ENCODE results near the gene PTN. TPM values are rescaled to one million over a fixed set of nuclear protein-coding genes. Genes with fewer than 3 reads are reported as not detected.

Gene PTN
- total and polyA plus RNA-seq, 2 of the 13 experiments (the other 11 are each of a cell fraction or from before 2014, with no cell fraction given): not detected

- ChIA-PET POLR2A (no interaction called here), CTCF (ENCODE audit: low intra/inter-chr PET ratio, low total read pairs) (no interaction called here)
- no peak overlapping the region for H2AFZ ChIP-seq (ENCODE audit: low read length)
- no peaks in the 10 kb centered on the region for H4K20me1 ChIP-seq (ENCODE audit: insufficient read depth, low read length)
- no peak for ATAC-seq
- no peak for DNase-seq (ENCODE audit: low spot score)
- H3K9ac ChIP-seq (ENCODE audit: insufficient read depth, low read depth, low read length): no peak overlapping the region
- BruUV-seq (replicated peaks): no TSS peak
- no peaks in the 10 kb centered on the region for H3K27me3 ChIP-seq (ENCODE audit: control insufficient read depth in 1 of 2, insufficient read depth in 2 of 2, low read length in 2 of 2)
- WGBS (ENCODE audit: low lambda C conversion rate): 29% methylated on average over 4 of the region's 4 CpGs
- H3K36me3 ChIP-seq (replicated peaks in 1 of 2; ENCODE audit: control insufficient read depth in 1 of 2, insufficient read depth in 2 of 2, low read length in 2 of 2): no peaks in the 10 kb centered on the region
- no peaks in the 10 kb centered on the region for H3K9me3 ChIP-seq (ENCODE audit: low read length)
- H3K79me2 ChIP-seq (ENCODE audit: insufficient read depth, low read length): no peaks in the 10 kb centered on the region
- no peaks in the 10 kb centered on the region for H3K4me1 ChIP-seq (ENCODE audit: insufficient read depth, low read length)
- H3K4me2 ChIP-seq (ENCODE audit: low read depth, low read length): no peak overlapping the region
- H3K4me3 ChIP-seq (replicated peaks in 1 of 3; ENCODE audit: insufficient read depth in 1 of 3, low read depth in 2 of 3, low read length in 3 of 3): no peak overlapping the region
- in situ Hi-C loops (cut with HindIII; ENCODE audit: extremely low pct_ligation_motif_present, low pct_unique_long_range_greater_than_20kb) (no loop called here), intact Hi-C loops (cut with micrococcal nuclease; ENCODE audit: unreplicated experiment) (no loop called here)
- H3K27ac ChIP-seq (ENCODE audit: extremely low read length, insufficient read depth, low read length): no peak overlapping the region
- FAIRE-seq: no peak
- TF ChIP-seq HOXA5 (CRISPR knock-in tag; IDR thresholded peaks at IDR 0.05) (no peak), IRF1 (CRISPR knock-in tag; IDR thresholded peaks at IDR 0.05; ENCODE audit: low read depth) (no peak), NAIF1 (CRISPR knock-in tag; IDR thresholded peaks at IDR 0.05; ENCODE audit: borderline replicate concordance) (no peak), ELF1 (CRISPR knock-in tag; IDR thresholded peaks at IDR 0.05) (no peak), ZNF780A (CRISPR knock-in tag; IDR thresholded peaks at IDR 0.05) (no peak), HIVEP1 (CRISPR knock-in tag; IDR thresholded peaks at IDR 0.05) (no peak), IKZF4 (CRISPR knock-in tag; IDR thresholded peaks at IDR 0.05; ENCODE audit: borderline replicate concordance, low read depth, not compliant biosample characterization) (no peak), SCMH1 (CRISPR knock-in tag; IDR thresholded peaks at IDR 0.05; ENCODE audit: borderline replicate concordance) (no peak), ZIK1 (CRISPR knock-in tag; IDR thresholded peaks at IDR 0.05; ENCODE audit: borderline replicate concordance, low read depth) (no peak), ZNF205 (CRISPR knock-in tag; IDR thresholded peaks at IDR 0.05) (no peak)
- TF ChIP-seq, protein P1, sequence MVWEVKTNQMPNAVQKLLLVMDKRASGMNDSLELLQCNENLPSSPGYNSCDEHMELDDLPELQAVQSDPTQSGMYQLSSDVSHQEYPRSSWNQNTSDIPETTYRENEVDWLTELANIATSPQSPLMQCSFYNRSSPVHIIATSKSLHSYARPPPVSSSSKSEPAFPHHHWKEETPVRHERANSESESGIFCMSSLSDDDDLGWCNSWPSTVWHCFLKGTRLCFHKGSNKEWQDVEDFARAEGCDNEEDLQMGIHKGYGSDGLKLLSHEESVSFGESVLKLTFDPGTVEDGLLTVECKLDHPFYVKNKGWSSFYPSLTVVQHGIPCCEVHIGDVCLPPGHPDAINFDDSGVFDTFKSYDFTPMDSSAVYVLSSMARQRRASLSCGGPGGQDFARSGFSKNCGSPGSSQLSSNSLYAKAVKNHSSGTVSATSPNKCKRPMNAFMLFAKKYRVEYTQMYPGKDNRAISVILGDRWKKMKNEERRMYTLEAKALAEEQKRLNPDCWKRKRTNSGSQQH (CRISPR knock-in tag; IDR thresholded peaks at IDR 0.05; ENCODE audit: low read depth): no peak
Measured at GRCh38 chr7:137335814-137336213, 7.7 kb downstream of the PTN start.

Data from HepG2 (cell line).